ENCODE results near the gene HTRA3.

DNA sequence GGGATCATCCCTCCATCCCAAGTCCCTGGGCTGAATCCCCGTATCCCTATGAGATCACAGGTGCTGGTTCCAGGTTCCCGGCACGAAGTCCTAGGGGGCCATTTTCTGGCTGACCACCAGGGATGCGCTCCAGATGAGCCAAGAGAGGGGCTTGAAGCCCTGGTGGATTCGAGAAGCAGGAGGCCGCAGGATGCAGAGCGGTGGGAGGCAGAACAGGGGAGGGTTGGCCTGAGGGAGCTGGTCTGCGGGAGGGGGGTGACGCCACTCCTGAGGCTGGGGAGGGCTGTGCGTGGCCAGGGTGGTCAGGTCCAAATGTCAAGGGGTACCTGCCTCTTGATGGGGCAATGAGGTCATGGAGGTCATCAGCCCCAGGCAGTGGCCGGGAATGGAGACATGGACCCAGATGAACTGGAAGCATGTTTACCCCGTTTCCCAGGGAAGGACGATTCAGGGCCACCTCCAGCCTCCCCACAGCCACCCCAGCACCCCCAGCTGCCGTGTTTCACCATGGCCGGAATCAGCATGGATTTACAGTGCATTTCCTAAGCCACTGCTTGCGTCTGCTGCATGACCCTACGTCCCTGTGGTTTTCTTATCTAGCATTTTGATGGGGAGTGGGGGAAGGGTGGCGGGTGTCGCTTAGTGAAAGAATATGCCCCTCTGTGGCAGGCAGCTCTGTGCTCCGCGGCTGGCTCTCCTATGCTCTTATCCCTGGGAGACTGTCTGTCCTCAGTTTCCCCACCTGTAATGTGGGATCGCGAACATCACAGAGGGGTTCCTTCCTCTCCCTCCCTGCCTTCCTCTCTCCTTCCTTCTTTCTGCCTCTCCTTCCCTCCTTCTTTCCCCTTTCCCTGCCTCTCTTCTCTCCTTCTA is 17.0 kb upstream of the HTRA3 start:
- TF ChIP-seq POLR2A (IDR thresholded peaks at IDR 0.05), result no peak
- no peak for TF ChIP-seq CTCF (IDR thresholded peaks at IDR 0.05)
- no peak for TF ChIP-seq POLR2AphosphoS5 (IDR thresholded peaks at IDR 0.05)
